HAP-1 (cell line): ENCODE measurements around the gene STAMBPL1.

Experiments used
- DNase-seq, 2 experiments: peaks; one replicate each; pipeline ENCODE4 v3.0.0-alpha.2; 2016 to 2020; ENCODE audit warnings: low spot score in 2 of 2
- H3K27me3 ChIP-seq: fragments of 250-450 bp; sonication (Bioruptor Pico); 2 replicates; pipeline ENCODE4 v1.5.1; 2020; ENCODE audit warnings: low read depth, mild to moderate bottlenecking, moderate library complexity
- H3K36me3 ChIP-seq: fragments of 250-450 bp; sonication (Bioruptor Pico); replicated peaks from 2 replicates; pipeline ENCODE4 v1.5.1; 2020; ENCODE audit warnings: mild to moderate bottlenecking
- H3K4me1 ChIP-seq: fragments of 250-450 bp; sonication (Bioruptor Pico); 2 replicates; pipeline ENCODE4 v1.5.1; 2020; ENCODE audit warnings: mild to moderate bottlenecking
- H3K4me3 ChIP-seq: fragments of 250-450 bp; sonication (Bioruptor Pico); 2 replicates; pipeline ENCODE4 v1.5.1; 2020; ENCODE audit warnings: mild to moderate bottlenecking, moderate library complexity
- H3K9me3 ChIP-seq: fragments of 250-450 bp; sonication (Bioruptor Pico); 2 replicates; pipeline ENCODE4 v1.5.1; 2020; ENCODE audit warnings: mild to moderate bottlenecking, moderate library complexity
- in situ Hi-C: fragments of 300-500 bp; cut with MboI; formaldehyde crosslinking; loops from 3 replicates; pipeline ENCODE4 v1.14.3; 2020; ENCODE audit warnings: low sequenced_read_pairs, inconsistent platforms, mixed read lengths

STAMBPL1 gene

GRCh38 chr10:88963318-88963717 lies 83.3 kb downstream of the STAMBPL1 start:
- no peak for DNase-seq
- H3K4me1 ChIP-seq: no peaks in the 10 kb centered on the region
- in situ Hi-C loops: no loop called here
- no peaks in the 10 kb centered on the region for H3K9me3 ChIP-seq
- H3K4me3 ChIP-seq: no peak overlapping the region
- H3K36me3 ChIP-seq: no peaks in the 10 kb centered on the region
- no peaks in the 10 kb centered on the region; the same call in 1 of the 2 replicates for H3K27me3 ChIP-seq

DNA sequence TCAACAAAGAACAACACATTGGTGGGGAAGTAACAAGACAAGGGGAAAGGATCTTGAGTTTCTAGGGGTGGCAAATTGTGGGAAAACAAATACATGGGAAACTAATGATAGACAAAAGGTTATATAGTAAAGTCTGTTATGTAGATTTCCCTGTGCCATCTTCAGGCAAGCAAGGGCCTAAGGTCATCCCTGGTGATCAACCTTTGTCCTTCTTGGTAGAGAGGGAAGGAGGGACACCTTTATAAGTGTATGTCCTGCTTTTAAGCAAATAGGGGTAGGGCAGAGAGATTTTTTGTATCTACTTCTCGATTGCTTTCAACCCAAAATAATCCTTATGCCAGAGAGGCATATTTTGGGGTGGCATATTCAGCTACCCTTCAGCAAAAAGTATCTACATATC lies 84.3 kb downstream of the STAMBPL1 start:
- Histone ChIP-seq H3K4me1 (no peaks in the 10 kb centered on the region), H3K36me3 (no peaks in the 10 kb centered on the region), H3K27me3 (no peaks in the 10 kb centered on the region), H3K4me3 (no peak overlapping the region), H3K9me3 (no peaks in the 10 kb centered on the region)
- in situ Hi-C loops: no loop called here
- no peak for DNase-seq

- no peaks in the 10 kb centered on the region for H3K4me1 ChIP-seq
- no peaks in the 10 kb centered on the region for H3K36me3 ChIP-seq
- no peaks in the 10 kb centered on the region for H3K27me3 ChIP-seq
- no peak for DNase-seq
- in situ Hi-C loops: no loop called here
- H3K9me3 ChIP-seq: no peaks in the 10 kb centered on the region
- H3K4me3 ChIP-seq: no peak overlapping the region
These were observed 84.9 kb downstream of the STAMBPL1 start for GRCh38 chr10:88964869-88965415.

DNA sequence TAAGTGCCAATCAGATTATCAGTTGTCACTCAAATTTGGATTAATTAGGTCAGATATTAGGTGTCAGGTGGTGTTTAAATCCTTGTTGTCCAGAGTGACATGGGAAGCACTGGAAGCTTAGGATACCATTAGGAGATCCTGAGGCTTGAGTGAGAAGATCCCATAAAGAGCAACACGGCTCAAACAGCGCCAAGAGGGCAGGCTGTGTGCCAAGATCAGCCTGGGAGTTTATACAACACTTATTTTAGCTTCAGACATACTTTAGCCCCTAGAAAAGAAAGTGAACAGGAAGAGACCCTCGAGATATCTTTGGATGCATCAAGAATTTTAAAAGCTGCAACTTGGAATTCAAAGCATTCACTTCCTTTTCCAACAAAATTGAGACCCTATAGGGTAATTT lies 86.8 kb downstream of the STAMBPL1 start:
- no peaks in the 10 kb centered on the region for H3K36me3 ChIP-seq
- DNase-seq: no peak
- no peak overlapping the region for H3K4me3 ChIP-seq
- no peaks in the 10 kb centered on the region for H3K4me1 ChIP-seq
- H3K9me3 ChIP-seq: no peaks in the 10 kb centered on the region
- H3K27me3 ChIP-seq: no peaks in the 10 kb centered on the region
- in situ Hi-C loops: no loop called here

DNA sequence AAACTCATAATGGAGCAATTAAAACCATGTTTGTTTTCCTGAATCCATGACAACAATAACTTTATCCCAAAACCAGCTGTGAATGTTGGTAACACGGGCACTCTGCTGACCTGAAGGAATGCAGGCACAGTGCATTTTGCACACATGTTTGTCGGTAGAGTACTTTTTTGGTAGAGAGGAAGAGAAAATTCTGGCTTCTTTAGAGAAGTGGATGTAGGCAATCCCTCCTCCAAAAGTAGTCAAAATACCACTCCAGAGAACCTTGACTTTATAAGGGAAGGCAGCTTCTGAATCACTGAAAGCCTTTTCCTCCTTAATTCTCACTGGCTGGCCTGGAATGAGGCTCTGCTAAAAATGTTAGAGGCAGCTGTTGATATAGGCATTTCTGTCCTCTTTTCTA lies 88.3 kb downstream of the STAMBPL1 start:
- H3K4me1 ChIP-seq: no peaks in the 10 kb centered on the region
- H3K36me3 ChIP-seq: no peaks in the 10 kb centered on the region
- in situ Hi-C loops: no loop called here
- H3K27me3 ChIP-seq: no peaks in the 10 kb centered on the region
- no peaks in the 10 kb centered on the region for H3K9me3 ChIP-seq
- no peak overlapping the region for H3K4me3 ChIP-seq
- DNase-seq: no peak

DNA sequence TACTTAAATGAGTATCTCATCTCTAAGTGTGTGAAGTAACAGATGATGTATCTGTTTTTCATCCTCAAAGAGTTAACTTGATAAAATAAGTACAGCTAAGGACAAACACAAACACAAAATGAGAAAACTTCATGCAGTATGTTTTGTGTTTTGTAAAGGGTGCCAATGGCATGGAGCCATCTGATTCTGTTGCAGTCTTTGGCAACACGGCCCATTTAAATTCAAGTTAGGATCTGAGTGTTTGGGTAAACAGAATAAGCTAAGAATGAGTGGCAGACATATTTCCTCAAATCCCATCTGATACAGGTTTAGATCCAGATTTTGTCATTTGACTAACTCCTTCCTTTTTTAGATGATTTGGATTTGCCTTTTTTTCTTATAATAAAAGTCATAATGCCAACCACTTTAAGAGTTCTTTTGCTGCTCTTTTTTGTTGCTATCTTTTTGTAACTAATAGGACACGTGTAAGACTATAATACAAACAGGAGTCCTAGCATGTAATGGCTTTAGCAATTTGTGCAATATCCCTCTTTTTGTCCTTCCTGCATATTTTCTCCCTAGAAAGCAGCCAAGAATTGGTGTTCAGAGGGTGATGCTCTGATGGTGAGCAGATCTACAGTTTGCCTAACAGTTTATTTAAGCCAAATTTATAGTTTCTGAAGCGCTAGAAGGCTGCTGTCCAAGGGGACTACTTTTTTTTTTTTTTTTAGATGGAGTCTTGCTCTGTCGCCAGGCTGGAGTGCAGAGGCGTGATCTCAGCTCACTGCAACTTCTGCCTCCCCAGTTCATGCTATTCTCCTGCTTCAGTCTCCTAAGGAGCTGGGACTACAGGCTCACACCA lies 91.4 kb downstream of the STAMBPL1 start:
- Histone ChIP-seq H3K4me1 (no peaks in the 10 kb centered on the region), H3K4me3 (no peak overlapping the region), H3K27me3 (no peaks in the 10 kb centered on the region), H3K9me3 (no peaks in the 10 kb centered on the region), H3K36me3 (no peaks in the 10 kb centered on the region)
- DNase-seq: no peak
- in situ Hi-C loops: no loop called here
